ENCODE measurements around the gene BFSP1.

Gene BFSP1

GRCh38 chr20:17524560-17524959 is 6.6 kb downstream of the BFSP1 start:
- in situ Hi-C loops (cut with HindIII; ENCODE audit: low sequenced_read_pairs), result loop anchor here (5.0 kb wide), 1 partner anchor 433 kb away; no protein-coding TSS in a partner anchor

GRCh38 chr20:17523326-17523725 is 7.9 kb downstream of the BFSP1 start:
- in situ Hi-C loops (cut with HindIII; ENCODE audit: low sequenced_read_pairs), result loop anchor here (5.0 kb wide), 1 partner anchor 434 kb away; no protein-coding TSS in a partner anchor

GRCh38 chr20:17522528-17522927 is 8.7 kb downstream of the BFSP1 start:
- in situ Hi-C loops (cut with HindIII; ENCODE audit: low sequenced_read_pairs), result loop anchor here (5.0 kb wide), 1 partner anchor 435 kb away; no protein-coding TSS in a partner anchor

- in situ Hi-C loops (cut with HindIII; ENCODE audit: low sequenced_read_pairs), result loop anchor here (5.0 kb wide), 1 partner anchor 437 kb away; no protein-coding TSS in a partner anchor
These were observed 10.6 kb downstream of the BFSP1 start for GRCh38 chr20:17520583-17520982.

GRCh38 chr20:17519606-17520285 is 11.4 kb downstream of the BFSP1 start:
- in situ Hi-C loops (cut with HindIII; ENCODE audit: low sequenced_read_pairs), result loop anchor here (5.0 kb wide), 1 partner anchor 438 kb away; no protein-coding TSS in a partner anchor

- in situ Hi-C loops (cut with HindIII; ENCODE audit: low sequenced_read_pairs), result no loop called here
These were observed 12.7 kb downstream of the BFSP1 start for GRCh38 chr20:17518339-17519052.

- in situ Hi-C loops (cut with HindIII; ENCODE audit: low sequenced_read_pairs), result no loop called here
These were observed 16.1 kb downstream of the BFSP1 start for GRCh38 chr20:17515053-17515452.

- in situ Hi-C loops (cut with HindIII; ENCODE audit: low sequenced_read_pairs), result no loop called here
These were observed 17.2 kb downstream of the BFSP1 start for GRCh38 chr20:17513939-17514338.

- in situ Hi-C loops (cut with HindIII; ENCODE audit: low sequenced_read_pairs), result no loop called here
These were observed 19.8 kb downstream of the BFSP1 start for GRCh38 chr20:17511401-17511800.

- in situ Hi-C loops (cut with HindIII; ENCODE audit: low sequenced_read_pairs), result no loop called here
These were observed 20.6 kb downstream of the BFSP1 start for GRCh38 chr20:17510548-17510947.

- in situ Hi-C loops (cut with HindIII; ENCODE audit: low sequenced_read_pairs), result loop anchor here (5.0 to 10.0 kb wide), 2 partner anchors 64 to 386 kb away; partner anchors contain the start of gene DSTN
These were observed 22.4 kb downstream of the BFSP1 start for GRCh38 chr20:17508756-17509155.

GRCh38 chr20:17507531-17507930 is 23.6 kb downstream of the BFSP1 start:
- in situ Hi-C loops (cut with HindIII; ENCODE audit: low sequenced_read_pairs), result loop anchor here (5.0 to 10.0 kb wide), 2 partner anchors 65 to 387 kb away; partner anchors contain the start of gene DSTN

GRCh38 chr20:17507032-17507431 is 24.1 kb downstream of the BFSP1 start:
- in situ Hi-C loops (cut with HindIII; ENCODE audit: low sequenced_read_pairs), result loop anchor here (5.0 to 10.0 kb wide), 2 partner anchors 65 to 388 kb away; partner anchors contain the start of gene DSTN

GRCh38 chr20:17505636-17506517 is 25.3 kb downstream of the BFSP1 start:
- in situ Hi-C loops (cut with HindIII; ENCODE audit: low sequenced_read_pairs), result loop anchor here (5.0 to 10.0 kb wide), 2 partner anchors 66 to 389 kb away; partner anchors contain the start of gene DSTN

- in situ Hi-C loops (cut with HindIII; ENCODE audit: low sequenced_read_pairs), result loop anchor here (5.0 to 10.0 kb wide), 2 partner anchors 67 to 390 kb away; partner anchors contain the start of gene DSTN
These were observed 26.1 kb downstream of the BFSP1 start for GRCh38 chr20:17504898-17505635.

GRCh38 chr20:17504066-17504897 is 26.9 kb downstream of the BFSP1 start:
- in situ Hi-C loops (cut with HindIII; ENCODE audit: low sequenced_read_pairs), result loop anchor here (10.0 kb wide), 1 partner anchor 391 kb away; no protein-coding TSS in a partner anchor

- in situ Hi-C loops (cut with HindIII; ENCODE audit: low sequenced_read_pairs), result loop anchor here (10.0 kb wide), 1 partner anchor 391 kb away; no protein-coding TSS in a partner anchor
These were observed 27.7 kb downstream of the BFSP1 start for GRCh38 chr20:17503301-17504065.

- in situ Hi-C loops (cut with HindIII; ENCODE audit: low sequenced_read_pairs), result loop anchor here (10.0 kb wide), 1 partner anchor 393 kb away; no protein-coding TSS in a partner anchor
These were observed 29.1 kb downstream of the BFSP1 start for GRCh38 chr20:17502105-17502504.

Measured in endothelial cell of hepatic sinusoid (primary cell).